GM18505 (cell line): ENCODE results near the gene THAP8.
A peak's percentile ranks its signal among the peaks of the same experiment; 100 is the strongest.

Experiments
- ATAC-seq: cut with Tn5 transposase; IDR thresholded peaks from one replicate; pipeline ENCODE4 v1.9.1; 2021; ENCODE audit not compliant: unreplicated experiment
- POLR2A ChIP-seq: IDR thresholded peaks from 4 replicates; pipeline ENCODE4 v1.6.1; 2011; ENCODE audit warnings: borderline replicate concordance; ENCODE audit not compliant: insufficient read depth, insufficient read length; ENCODE audit errors: extremely low read depth

THAP8 gene, protein sequence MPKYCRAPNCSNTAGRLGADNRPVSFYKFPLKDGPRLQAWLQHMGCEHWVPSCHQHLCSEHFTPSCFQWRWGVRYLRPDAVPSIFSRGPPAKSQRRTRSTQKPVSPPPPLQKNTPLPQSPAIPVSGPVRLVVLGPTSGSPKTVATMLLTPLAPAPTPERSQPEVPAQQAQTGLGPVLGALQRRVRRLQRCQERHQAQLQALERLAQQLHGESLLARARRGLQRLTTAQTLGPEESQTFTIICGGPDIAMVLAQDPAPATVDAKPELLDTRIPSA

DNA sequence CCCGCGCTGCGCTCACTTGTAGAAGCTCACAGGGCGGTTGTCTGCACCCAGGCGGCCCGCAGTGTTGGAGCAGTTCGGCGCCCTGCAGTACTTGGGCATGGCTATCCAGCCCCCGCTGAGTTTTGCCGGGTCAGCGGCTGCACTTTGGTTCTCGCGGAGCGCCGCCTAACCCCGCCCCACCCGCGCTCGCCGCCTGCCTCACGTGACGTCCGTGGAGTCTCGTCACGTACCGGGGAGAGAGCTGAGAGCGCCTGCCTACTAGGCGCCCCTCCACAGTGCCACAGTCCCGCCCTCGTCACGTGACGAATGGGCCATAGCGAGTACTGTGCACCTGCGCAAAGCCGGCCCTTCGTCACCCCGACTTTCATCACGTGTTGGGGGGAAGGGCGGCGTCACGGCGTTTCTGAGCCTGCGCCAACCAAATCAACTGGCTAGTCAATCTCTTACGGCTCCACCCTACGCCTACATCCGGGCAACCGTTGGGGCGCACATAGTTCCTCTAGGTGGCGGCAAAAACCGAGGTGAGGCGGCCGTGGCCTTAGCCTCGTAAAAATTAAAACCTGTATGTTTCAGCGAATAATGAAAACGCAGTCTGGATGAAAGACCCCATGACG is at the start of gene THAP8:
Gene THAP8, minus strand, starts transcription at position 167 of the 614 bp plus-strand sequence. Its CDS starts 68 bp downstream, at position 99.
- peak; percentile 76 for TF ChIP-seq POLR2A
- peak; percentile 83 for ATAC-seq

DNA sequence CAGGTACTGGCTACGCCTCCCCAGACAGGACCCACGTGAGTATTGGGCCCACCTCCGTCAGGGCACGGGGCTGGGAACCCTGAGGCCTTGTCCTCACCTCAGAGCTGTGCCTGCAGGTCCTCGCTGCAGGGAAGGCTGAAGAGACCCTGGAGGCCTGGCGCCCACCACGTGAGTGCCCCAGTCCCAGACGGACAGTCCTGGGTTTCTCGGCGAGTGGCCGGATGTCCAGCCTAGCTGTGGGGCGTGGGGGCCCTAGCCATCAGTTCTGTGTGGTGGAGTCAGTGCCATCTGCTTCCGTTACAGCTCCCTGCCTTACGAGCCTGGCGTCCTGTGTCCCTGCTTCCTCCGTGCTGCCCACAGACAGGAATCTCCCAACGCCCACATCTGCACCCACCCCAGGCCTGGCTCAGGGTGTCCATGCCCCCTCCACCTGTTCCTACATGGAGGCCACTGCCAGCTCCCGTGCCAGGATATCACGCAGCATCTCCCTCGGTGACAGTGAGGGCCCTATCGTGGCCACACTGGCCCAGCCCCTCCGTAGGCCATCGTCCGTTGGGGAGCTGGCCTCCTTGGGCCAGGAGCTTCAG is 49.0 kb upstream of the THAP8 start:
- ATAC-seq = no peak
- no peak for TF ChIP-seq POLR2A

DNA sequence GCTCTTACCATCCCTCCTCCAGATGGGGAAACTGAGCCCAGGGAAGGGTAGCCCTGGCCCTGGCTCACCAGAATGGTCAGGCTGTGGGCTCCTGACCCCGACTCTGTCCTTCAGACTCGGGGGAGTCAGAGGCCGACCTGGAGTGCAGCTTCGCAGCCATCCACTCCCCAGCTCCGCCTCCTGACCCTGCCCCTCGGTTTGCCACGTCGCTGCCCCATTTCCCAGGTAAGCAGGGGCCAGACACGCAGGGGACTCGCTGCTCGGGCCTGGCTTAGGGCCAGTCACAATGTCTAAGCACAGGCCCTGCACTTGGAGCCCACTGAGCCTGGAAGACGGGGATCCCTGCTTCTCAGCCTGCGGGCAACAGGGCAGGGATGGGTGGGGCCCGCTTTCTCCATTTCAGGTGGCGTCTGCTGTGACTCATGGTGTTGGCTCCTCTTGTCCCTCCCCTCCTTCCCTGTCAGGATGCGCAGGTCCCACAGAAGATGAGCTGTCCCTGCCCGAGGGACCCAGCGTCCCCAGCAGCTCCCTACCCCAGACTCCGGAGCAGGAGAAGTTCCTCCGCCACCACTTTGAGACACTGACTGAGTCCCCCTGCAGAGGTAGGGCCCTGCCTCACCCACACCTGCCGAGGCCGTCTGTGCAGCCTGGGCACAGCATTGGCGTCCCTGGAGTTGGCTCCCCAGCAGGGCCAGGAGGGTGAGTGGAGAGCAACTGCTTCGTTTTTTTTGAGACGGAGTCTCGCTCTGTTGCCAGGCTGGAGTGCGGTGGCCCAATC is 47.7 kb upstream of the THAP8 start:
- ATAC-seq = no peak
- no peak for TF ChIP-seq POLR2A

DNA sequence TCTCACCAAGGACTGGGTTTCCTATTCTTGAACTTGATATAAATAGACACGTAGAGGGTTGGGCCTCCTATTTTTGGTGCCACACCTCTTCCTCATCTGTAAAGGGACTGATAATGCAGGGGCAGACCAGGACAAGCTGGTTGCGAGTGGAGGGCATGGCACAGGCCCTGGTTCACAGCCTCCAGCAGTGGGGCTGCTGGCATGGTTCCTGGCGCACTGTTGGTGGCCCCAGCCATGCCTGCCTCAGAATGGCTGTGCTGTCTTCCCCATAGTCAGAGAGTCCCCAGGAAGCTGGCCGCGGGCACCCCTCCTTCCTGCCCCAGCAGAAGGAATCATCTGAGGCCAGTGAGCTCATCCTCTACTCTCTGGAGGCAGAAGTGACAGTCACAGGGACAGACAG is 46.4 kb upstream of the THAP8 start:
- ATAC-seq = no peak
- TF ChIP-seq POLR2A = no peak

DNA sequence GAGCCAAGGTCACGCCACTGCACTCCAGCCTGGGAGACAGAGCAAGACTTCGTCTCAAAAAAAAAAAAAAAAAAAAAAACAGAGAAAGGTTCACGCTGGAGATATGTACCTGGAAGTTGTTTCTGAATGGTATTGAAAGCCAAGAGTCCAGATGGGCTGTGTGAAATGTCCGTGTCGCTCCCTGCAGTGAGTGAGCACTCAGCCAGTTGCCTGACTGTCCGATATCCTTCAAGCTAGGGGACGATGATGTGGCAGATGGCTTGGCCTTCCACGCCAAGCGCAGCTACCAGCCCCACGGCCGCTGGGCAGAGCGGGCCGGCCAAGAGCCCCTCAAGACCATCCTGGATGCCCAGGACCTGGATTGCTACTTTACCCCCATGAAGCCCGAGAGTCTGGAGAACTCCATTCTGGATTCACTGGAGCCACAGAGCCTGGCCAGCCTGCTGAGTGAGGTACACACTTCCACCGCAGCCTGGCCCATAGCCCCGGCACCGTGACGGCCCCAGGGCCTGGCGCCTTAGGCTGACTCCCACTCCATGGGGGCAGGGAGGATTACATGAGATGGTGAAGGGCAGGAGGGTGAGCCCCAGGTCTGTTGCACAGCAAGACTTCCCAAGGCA is 45.2 kb upstream of the THAP8 start:
- no peak for ATAC-seq
- no peak for TF ChIP-seq POLR2A

DNA sequence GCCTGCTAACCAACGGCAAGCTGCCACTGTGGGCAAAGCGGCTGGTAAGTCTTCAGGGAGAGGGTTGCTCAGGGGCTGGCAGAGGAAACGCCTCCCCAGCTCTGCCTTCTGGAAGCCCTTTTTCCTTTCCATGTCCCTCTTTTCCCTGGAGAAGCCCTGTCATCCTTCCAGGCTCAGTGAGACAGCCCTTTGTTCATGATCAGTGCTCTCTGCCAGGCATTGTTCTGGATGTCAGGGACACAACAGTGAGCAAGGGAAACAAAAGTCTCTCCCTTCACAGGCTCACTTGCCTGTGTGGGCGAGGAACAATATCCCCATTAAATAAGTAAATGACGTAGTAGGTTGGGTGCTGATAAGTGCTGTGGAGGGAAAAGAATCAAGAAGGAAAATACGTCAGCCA is 43.0 kb upstream of the THAP8 start:
- ATAC-seq = no peak
- no peak for TF ChIP-seq POLR2A

DNA sequence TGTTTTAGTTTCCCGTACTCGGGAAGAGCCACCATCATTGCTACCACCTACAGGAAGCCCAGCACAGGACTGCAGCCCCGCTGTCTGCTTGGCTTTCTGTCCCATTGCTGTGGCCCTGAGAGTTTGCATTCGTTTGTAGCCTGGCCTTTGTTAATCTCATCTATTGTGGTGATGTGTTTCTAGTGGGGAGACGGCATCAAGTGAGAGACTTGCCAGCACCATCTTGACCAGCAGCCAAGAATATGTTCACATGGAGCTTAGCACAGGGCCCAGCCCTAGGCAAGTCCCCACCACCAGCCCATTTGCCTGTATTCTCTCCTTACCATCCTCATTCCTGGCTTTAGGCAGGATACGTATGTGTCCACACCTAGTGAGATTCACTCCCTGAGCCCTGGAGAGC is 39.6 kb upstream of the THAP8 start:
- TF ChIP-seq POLR2A = no peak
- ATAC-seq = no peak

DNA sequence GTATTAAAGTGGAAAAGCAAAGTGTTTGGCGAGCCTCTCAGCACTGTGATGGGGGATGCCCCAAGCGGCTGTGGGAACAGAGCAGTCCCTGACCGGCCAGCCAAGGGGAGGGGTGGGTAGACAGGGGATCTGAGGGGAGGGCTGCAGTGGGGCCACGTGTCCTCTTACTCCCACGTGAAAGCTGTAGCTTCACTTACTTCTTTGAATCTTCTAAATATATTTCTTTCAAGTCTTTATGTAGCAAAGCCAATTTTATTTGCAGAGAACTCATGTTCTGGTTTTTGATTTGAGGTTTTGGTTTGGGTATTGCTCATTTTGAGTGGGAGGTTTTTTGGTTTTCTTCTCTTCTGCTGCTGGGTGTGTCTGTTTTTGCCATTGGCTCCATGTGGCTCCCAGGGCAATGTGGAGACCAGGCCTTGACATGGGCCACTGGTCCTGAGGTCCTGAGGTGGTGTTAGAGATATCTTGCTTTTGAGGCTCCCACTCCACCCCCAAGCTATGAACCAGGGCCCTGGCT is 39.1 kb upstream of the THAP8 start:
- no peak for TF ChIP-seq POLR2A
- no peak for ATAC-seq

DNA sequence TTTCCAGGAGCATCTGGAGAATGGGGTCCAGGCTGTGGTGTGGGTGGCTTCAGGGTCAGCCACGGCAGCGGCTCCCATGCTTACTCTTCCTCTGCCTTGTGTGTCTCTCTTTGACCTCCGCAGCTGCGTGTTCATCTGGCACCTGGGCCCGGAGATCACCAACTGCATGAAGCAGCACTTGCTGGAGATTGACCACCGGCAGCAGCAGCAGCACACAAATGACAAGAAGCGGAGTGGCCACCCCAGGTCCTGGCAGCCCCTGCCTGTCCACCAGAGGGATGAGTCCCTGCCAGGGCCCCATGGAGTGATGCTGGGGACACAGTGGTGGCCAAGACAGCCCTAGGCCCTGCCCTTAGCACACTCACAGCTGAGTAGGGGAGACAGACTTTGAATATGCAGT is 38.5 kb upstream of the THAP8 start:
- no peak for ATAC-seq
- TF ChIP-seq POLR2A = no peak

DNA sequence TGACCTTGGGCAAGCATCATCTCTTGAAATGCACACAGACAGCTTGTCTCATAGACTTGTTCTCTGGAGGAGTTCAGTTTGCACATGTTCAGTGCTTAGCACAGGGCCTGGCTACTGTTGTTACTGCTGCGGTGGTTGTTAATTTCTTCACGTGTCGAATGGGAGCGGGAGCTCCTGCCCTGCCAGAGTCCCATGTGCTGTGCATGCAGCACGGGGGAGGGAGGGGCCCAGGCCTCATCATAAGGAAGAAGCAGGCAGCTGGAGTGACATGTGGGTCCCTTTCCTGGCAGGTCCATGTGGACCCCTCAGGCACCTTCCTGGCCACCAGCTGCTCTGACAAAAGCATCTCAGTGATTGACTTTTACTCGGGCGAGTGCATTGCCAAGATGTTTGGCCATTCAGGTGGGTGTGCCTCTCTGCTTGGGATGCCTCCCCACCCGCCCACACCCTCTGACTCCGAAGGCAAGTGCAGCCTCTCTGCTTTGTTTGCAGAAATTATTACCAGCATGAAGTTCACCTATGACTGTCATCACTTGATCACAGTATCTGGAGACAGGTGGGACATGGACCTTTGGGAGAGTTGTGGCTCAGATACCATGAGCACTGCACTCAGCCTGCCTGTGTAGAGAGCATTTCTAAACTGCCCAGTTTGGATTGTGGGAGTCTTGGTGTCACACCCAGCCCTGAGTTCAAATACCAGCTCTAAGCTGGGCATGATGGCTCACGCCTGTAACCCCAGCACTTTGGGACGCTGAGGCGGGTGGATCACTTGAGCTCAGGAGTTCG is 37.0 kb upstream of the THAP8 start:
- no peak for ATAC-seq
- TF ChIP-seq POLR2A = no peak

DNA sequence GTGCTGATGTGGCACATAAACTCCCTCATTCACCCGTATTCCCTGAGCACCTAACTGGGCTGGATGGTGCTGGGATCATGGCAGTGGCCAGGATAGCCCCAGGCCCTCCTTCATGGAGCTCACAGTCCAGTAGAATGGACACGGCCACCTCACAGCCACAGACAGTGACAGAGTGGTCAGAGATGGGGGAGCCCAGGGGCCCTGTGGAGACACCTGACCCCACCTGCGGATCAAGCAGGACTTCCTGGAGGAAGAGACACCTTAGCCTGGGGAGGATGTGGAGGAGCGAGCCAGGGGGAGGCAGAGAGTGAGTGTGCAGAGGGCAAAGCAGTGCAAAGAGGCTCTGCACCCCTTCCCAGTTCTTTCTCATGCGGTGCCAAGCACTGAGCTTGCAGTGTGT is 35.8 kb upstream of the THAP8 start:
- no peak for TF ChIP-seq POLR2A
- no peak for ATAC-seq

DNA sequence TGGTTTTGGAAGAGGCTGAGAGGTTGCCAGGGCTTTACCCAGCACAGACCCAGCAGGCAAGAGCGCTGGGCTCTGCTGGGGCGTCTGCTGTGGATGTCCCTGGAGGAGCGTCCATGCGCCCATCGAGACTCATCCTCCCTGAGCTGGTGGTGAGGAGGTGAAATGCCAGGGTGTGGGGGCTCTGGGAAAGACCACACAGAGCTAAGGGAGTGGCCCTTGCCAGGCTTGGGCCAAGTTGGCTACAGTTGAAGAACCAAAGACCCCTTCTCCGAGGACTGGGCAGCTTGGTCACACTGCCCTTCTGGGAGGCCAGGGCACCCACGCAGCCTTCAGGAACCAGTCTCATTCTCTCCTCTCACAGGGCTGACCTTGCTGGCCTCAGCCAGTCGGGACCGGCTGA is 32.2 kb upstream of the THAP8 start:
- ATAC-seq = no peak

DNA sequence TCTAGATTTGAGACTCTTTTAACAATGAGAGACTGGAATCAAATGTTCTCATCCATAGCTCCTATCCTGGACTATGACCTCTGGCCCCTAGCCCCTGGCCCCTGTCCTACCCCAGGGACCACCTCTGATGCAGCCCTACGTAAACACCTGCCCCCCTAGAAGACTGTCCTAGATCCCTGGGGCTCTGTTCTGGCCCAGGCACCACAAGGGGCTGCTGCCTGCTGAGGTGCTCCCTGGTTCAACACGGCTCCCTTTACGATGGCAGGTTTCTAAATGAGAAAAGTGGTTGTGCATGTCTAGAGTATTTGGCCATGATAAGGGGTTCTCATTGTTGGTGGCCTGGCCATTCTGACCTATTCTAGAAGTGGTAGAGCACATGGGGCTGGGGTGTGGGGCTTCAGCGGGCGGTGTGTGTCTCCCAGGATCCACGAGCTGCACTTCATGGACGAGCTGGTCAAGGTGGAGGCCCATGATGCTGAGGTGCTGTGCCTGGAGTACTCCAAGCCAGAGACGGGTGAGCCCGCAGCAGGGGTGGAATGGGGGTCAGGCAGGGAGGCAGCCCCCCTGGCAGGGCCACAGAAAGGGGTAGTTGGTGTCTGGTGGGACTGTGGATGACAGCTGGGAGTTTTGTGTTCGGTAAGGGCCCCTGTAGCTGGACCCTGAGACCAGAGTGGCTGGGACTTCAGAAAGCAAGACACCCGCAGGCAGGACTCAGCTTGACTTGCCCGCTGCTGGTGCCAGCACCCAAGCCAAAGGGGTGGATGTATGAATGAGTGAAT is 30.3 kb upstream of the THAP8 start:
- no peak for ATAC-seq
- no peak for TF ChIP-seq POLR2A

More for the DNA sequence above, 32.2 kb upstream of the THAP8 start:
- no peak for TF ChIP-seq POLR2A
